ENCODE data around the gene ESPN. TPM values are rescaled to one million over a fixed set of nuclear protein-coding genes. Genes with fewer than 3 reads are reported as not detected.

Gene ESPN
- total RNA-seq, 2 experiments from 2014 or later = 0.32 to 0.89 TPM

DNA sequence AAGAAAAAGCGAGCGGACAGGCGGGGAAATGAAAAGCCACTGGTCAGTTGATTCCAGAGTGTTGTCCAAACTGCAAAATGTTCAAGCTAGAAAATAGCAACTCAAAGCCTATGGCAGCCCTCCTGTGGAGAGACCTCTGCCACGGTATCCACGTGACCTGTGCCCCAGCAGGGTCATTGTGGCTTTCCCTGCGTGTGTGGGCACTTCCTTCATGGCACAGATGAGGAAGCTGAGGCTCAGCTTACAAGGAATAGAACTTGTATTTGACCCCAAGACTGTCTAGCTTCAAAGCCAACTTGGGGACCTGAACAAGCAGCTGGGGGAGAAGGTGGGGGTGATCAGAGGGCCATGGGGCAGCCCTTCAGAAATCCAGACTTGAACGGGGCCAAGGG, 82.5 kb downstream of the ESPN start:
- H3K4me1 Mint-ChIP-seq = no peaks in the 10 kb centered on the region
- no peak overlapping the region for H3K4me3 Mint-ChIP-seq
- DNase-seq (no peak), ATAC-seq (no peak)
- CTCF ChIA-PET = interaction anchor here (1.0 to 1.4 kb wide), 4 partner anchors 8 to 16 kb away, joined by 3 to 6 read pairs (median 4); partner anchors contain the start of gene PLEKHG5
- no peaks in the 10 kb centered on the region for H3K36me3 Mint-ChIP-seq
- no peak overlapping the region for H3K27ac Mint-ChIP-seq
- H3K9me3 Mint-ChIP-seq (ENCODE audit: low read depth) = no peaks in the 10 kb centered on the region
- no peaks in the 10 kb centered on the region for H3K27me3 Mint-ChIP-seq

DNA sequence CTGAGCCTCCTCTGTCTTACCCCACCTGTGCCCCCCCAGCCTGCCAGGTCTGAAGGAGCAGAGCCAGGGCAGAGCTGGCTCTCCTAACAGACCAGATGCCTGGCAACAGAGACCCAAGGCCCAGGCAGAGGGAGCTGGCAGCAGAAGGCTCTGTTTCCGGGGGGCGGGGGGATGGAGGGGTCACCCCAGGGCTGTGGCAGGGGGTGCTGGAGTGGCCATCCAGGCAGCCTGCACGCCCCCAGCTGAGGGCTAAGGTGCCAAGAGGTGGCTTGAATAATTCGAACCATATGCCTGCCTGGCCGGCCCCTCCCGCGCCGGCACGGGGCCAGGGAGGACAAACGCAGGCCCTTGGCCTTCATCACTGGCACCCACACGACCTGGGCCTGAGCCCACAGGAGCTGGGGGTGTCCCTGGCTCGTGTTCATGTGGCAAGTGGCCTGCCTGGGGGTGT, 82.9 kb downstream of the ESPN start:
- ATAC-seq (no peak), DNase-seq (no peak)
- H3K4me1 Mint-ChIP-seq = no peaks in the 10 kb centered on the region
- CTCF ChIA-PET = interaction anchor here (1.0 to 1.4 kb wide), 4 partner anchors 8 to 17 kb away, joined by 3 to 6 read pairs (median 4); partner anchors contain the start of gene PLEKHG5
- no peak overlapping the region for H3K4me3 Mint-ChIP-seq
- no peaks in the 10 kb centered on the region for H3K9me3 Mint-ChIP-seq (ENCODE audit: low read depth)
- H3K27me3 Mint-ChIP-seq = no peaks in the 10 kb centered on the region
- no peaks in the 10 kb centered on the region for H3K36me3 Mint-ChIP-seq
- H3K27ac Mint-ChIP-seq = no peak overlapping the region

DNA sequence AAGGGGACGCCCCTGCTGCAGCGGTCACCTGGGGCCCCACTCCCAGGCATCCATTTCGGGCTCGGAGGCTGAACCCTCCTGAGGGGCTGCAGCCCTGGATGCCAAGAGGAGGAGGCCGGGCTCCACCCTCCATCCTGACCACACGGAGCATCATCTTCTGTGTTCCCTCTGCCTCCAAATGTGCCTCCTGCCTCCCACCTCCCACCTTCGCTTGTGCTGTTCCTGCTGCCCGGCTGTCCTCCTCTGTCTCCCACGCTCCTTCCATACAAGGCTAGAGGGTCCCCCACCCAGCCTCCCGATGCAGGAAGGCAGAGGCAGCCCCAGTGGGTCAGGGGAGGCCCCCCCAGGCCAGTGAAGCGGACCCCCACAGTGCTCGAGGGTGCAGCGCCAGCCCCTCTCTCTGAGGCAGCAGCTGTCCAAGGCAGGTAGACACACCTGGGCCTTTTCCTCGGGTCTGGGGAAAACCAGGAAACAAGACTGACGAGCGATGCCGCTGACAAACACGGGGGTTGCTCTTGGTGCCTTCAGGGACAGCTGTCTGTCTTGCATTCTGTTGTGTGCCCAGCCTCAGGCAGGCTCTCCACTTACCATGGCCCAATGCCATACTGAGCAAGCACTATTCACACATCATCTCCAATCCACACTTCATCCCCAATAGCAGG, 83.7 kb downstream of the ESPN start:
- Mint-ChIP-seq H3K27me3 (no peaks in the 10 kb centered on the region), H3K9me3 (ENCODE audit: low read depth) (no peaks in the 10 kb centered on the region), H3K4me1 (no peaks in the 10 kb centered on the region), H3K36me3 (no peaks in the 10 kb centered on the region), H3K27ac (no peak overlapping the region), H3K4me3 (no peak overlapping the region)
- ATAC-seq (no peak), DNase-seq (no peak)
- CTCF ChIA-PET = no interaction called here

GRCh38 chr1:6508816-6509189, 84.2 kb downstream of the ESPN start:
- H3K4me1 Mint-ChIP-seq = no peaks in the 10 kb centered on the region

GRCh38 chr1:6509220-6509918, 84.8 kb downstream of the ESPN start:
- ATAC-seq (no peak), DNase-seq (no peak)
- Mint-ChIP-seq H3K4me3 (no peak overlapping the region), H3K27ac (no peak overlapping the region), H3K36me3 (no peaks in the 10 kb centered on the region), H3K4me1 (no peaks in the 10 kb centered on the region), H3K9me3 (ENCODE audit: low read depth) (no peaks in the 10 kb centered on the region), H3K27me3 (no peaks in the 10 kb centered on the region)
- CTCF ChIA-PET = interaction anchor here (0.9 kb wide), 1 partner anchor 12 kb away, joined by 3 read pairs; no protein-coding TSS in a partner anchor

More at GRCh38 chr1:6508816-6509189, 84.2 kb downstream of the ESPN start:
- CTCF ChIA-PET = interaction anchor here (0.9 kb wide), 1 partner anchor 13 kb away, joined by 3 read pairs; no protein-coding TSS in a partner anchor
- DNase-seq (no peak), ATAC-seq (no peak)
- H3K4me3 Mint-ChIP-seq = no peak overlapping the region
- H3K27me3 Mint-ChIP-seq = no peaks in the 10 kb centered on the region
- no peak overlapping the region for H3K27ac Mint-ChIP-seq
- H3K9me3 Mint-ChIP-seq (ENCODE audit: low read depth) = no peaks in the 10 kb centered on the region
- H3K36me3 Mint-ChIP-seq = no peaks in the 10 kb centered on the region

DNA sequence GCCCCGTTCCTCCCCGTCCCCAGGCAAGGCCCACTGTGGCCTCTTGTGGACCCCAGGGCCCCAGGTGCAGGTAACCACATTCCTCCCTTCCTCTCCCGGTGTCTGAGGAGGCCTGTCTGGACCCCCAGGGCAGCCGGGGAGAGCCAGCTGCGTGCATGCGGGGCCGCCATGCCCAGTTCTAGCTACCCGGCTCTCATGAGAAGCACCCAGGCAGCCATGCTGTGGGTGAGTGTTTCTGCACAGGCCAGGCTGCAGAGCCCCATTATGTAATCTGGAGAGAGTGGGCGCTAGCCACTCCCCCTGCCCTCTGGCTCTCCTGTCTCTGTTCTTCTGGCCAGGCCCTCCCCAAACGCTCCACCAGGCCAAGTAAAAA, 85.3 kb downstream of the ESPN start:
- DNase-seq = no peak
- Mint-ChIP-seq H3K27me3 (no peaks in the 10 kb centered on the region), H3K27ac (no peak overlapping the region), H3K4me1 (no peaks in the 10 kb centered on the region), H3K36me3 (no peaks in the 10 kb centered on the region), H3K9me3 (ENCODE audit: low read depth) (no peaks in the 10 kb centered on the region), H3K4me3 (no peak overlapping the region)
- no peak for ATAC-seq
- CTCF ChIA-PET = no interaction called here

DNA sequence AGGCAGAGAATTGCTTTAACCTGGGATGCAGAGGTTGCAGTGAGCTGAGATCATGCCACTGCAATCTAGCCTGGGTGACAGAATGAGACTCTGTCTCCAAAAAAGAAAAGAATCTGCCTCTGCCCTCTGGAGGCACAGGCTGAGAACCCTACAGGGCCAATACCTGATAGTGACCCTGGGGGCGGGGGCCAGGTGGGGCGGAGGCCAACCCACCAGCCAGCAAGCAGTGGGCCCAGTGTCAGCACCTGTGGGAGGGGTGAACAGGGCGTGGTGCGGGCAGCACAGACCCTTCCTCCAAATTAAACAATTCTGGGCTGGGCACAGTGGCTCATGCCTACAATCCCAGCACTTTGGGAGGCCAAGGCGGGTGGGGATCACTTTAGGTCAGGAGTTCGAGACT, 85.9 kb downstream of the ESPN start:
- Mint-ChIP-seq H3K36me3 (no peaks in the 10 kb centered on the region), H3K27me3 (no peaks in the 10 kb centered on the region), H3K4me1 (no peaks in the 10 kb centered on the region), H3K9me3 (ENCODE audit: low read depth) (no peaks in the 10 kb centered on the region), H3K27ac (no peak overlapping the region), H3K4me3 (no peak overlapping the region)
- no peak for ATAC-seq
- no peak for DNase-seq
- CTCF ChIA-PET = no interaction called here

Small RNA genes within 50 kb of the gene (microRNA-seq; reads per million reads assigned to microRNA genes)
- not detected for gene MIR4252

Other genes starting within 250 kb of the ESPN start
- 1 to 10 TPM in 1 of 2 experiments, under 1 TPM in 1; 0.47 to 1.1 TPM for gene CHD5, start 244.5 kb upstream of the ESPN start, total RNA-seq
- 100 to 1,000 TPM; 229 to 287 TPM for gene RPL22, start 225.2 kb upstream of the ESPN start, total RNA-seq
- gene RNF207, start 218.7 kb upstream of the ESPN start, total RNA-seq = 10 to 100 TPM; 12.4 to 36.7 TPM
- gene ICMT, start 188.8 kb upstream of the ESPN start, total RNA-seq = 10 to 100 TPM; 59.1 to 72.8 TPM
- gene HES3, start 180.6 kb upstream of the ESPN start, total RNA-seq = not detected
- gene GPR153, start 163.7 kb upstream of the ESPN start, total RNA-seq = 1 to 10 TPM; 1.1 to 1.2 TPM
- 10 to 100 TPM; 81.3 to 87.0 TPM for gene ACOT7, start 31.0 kb upstream of the ESPN start, total RNA-seq
- under 1 TPM in 1 of 2 experiments, not detected in 1; 0.52 TPM for gene HES2, start 4.9 kb upstream of the ESPN start, total RNA-seq
- 10 to 100 TPM; 54.3 to 71.6 TPM for gene TNFRSF25, start 41.4 kb downstream of the ESPN start, total RNA-seq
- 1 to 10 TPM; 1.1 to 1.7 TPM for gene PLEKHG5, start 66.9 kb downstream of the ESPN start, total RNA-seq
- 10 to 100 TPM; 32.5 to 39.1 TPM for gene NOL9, start 129.7 kb downstream of the ESPN start, total RNA-seq
- gene TAS1R1, start 130.5 kb downstream of the ESPN start, total RNA-seq = not detected
- 10 to 100 TPM; 30.7 to 37.4 TPM for gene ZBTB48, start 155.2 kb downstream of the ESPN start, total RNA-seq
- gene KLHL21, start 178.1 kb downstream of the ESPN start, total RNA-seq = 10 to 100 TPM; 23.9 to 28.2 TPM
- 10 to 100 TPM; 10.7 to 15.9 TPM for gene PHF13, start 189.0 kb downstream of the ESPN start, total RNA-seq
- gene THAP3, start 200.1 kb downstream of the ESPN start, total RNA-seq = 10 to 100 TPM; 24.3 to 24.4 TPM